Stimulated activated CD8-positive, alpha-beta memory T cell treated with anti-CD3 and anti-CD28 coated beads, Interleukin-2, amount 100 ng/mL, for 48 hours (primary cell): ENCODE results near the gene TBPL2.

Experiments used
- DNase-seq, 2 donors: peaks; one replicate each; pipeline ENCODE4 v3.0.0-alpha.2; 2020; ENCODE audit warnings: low read depth in 2 of 2

TBPL2 gene

DNA sequence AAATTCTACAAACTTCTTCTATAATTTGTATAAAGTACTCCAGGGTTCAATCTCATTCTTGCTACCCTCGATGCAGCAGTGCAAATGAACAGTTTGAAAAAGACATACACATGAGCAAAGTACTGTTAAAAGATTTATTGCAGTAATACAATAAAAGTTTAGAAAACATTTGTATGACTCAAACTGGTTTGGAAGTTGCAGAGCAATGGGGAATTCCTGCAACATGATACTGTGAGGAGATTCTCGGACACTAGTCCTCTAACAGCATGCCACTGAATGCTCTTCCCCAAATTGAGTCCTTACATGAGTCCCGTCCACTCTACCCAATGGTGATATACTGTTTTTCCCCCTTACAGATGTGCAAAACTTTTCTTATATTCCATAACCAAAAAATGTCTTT, 74.1 kb downstream of the TBPL2 start:
- no peak for DNase-seq
